HG02973 (cell line): ENCODE data around the gene MARK1.
"Not testable (repeated sequence)": the region's sequence is repeated elsewhere in the genome, so short reads cannot be mapped to it uniquely, and the experiment has no call there.

ENCODE experiments used
- ATAC-seq: cut with Tn5 transposase; IDR thresholded peaks from one replicate; pipeline ENCODE4 v1.9.1; 2021; ENCODE audit warnings: moderate library complexity; ENCODE audit not compliant: unreplicated experiment

Gene MARK1

DNA sequence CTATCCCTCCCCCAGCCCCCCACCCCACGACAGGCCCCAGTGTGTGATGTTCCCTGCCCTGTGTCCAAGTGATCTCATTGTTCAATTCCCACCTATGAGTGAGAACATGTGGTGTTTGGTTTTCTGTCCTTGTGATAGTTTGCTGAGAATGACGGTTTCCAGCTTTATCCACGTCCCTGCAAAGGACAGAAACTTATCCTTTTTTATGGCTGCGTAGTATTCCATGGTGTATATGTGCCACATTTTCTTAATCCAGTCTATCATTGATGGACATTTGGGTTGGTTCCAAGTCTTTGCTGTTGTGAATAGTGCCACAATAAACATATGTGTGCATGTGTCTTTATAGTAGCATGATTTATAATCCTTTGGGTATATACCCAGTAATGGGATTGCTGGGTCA is 77.7 kb downstream of the MARK1 start:
- ATAC-seq: not testable (repeated sequence)

DNA sequence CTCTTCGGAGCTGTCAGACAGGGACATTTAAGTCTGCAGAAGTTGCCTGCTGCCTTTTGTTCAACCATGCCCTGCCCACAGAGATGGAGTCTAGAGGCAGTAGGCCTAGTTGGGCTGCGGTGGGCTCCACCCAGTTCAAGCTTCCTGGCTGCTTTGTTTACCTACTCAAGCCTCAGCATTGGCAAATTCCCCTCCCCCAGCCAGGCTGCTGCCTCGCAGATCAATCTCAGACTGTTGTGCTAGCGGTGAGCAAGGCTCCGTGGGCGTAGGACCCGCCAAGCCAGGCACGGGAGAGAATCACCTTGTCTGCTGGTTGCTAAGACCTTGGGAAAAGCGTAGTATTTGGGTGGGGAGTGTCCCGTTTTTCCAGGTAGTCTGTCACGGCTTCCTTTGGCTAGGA is 83.2 kb downstream of the MARK1 start:
- ATAC-seq: not testable (repeated sequence)

- no peak for ATAC-seq
Observed at GRCh38 chr1:220616836-220617235, 88.9 kb downstream of the MARK1 start.

DNA sequence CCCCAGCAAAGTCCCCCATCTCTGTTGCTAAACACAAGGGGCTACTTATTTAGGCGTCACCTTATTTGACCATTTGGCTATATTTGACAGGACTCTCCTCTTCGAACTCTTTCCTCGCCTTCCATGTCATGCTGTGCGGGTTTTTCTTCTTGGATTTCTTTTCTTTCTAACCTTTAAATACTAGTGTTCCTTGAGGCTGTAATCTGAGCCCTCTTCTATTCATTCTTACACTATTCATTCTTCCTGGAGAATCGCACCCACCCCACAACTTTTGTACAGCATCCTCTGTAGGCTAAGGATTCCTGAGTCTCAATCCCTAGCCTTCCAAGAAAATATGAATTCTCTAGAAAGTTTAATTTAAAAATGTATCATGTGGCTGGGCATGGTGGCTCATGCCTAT is 100.5 kb downstream of the MARK1 start:
- ATAC-seq: no peak

- no peak for ATAC-seq
Observed at GRCh38 chr1:220631238-220631815, 103.4 kb downstream of the MARK1 start.

GRCh38 chr1:220637759-220638158 is 109.8 kb downstream of the MARK1 start:
- no peak for ATAC-seq

DNA sequence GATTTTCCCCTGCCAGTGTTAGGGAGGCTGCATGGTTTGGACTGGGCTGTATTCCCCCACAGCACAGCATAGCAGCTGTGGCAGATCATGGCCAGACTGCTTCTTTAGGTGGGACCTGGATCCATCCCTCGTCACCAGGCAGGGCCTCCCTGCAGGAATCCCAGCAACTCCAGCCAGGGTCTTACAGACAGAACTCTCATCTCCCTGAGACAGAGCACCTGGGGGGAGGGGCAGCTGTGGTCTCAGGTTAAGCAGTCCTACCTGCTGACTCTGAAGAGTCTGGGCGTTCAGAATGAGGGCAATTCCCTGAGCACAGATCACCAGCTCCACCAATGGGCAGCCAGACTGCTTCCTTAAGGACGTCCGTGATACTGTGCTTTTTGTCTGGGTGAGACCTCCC is 114.3 kb downstream of the MARK1 start:
- ATAC-seq: no peak

DNA sequence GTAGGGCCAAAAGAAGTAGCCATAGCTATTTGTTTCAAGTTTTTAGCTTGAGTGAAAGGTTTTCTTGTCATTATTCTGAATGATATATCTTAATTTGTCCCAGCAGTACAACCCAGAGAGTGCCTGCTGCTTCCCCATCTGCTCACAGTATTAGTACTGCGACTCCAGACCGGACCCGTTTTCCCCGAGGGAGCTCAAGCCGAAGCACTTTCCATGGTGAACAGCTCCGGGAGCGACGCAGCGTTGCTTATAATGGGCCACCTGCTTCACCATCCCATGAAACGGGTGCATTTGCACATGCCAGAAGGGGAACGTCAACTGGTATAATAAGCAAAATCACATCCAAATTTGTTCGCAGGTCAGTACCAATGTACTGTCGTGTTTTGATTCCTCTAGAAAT is 125.1 kb downstream of the MARK1 start:
- no peak for ATAC-seq

GRCh38 chr1:220655509-220655908 is 127.6 kb downstream of the MARK1 start:
- ATAC-seq: peak; percentile 91

DNA sequence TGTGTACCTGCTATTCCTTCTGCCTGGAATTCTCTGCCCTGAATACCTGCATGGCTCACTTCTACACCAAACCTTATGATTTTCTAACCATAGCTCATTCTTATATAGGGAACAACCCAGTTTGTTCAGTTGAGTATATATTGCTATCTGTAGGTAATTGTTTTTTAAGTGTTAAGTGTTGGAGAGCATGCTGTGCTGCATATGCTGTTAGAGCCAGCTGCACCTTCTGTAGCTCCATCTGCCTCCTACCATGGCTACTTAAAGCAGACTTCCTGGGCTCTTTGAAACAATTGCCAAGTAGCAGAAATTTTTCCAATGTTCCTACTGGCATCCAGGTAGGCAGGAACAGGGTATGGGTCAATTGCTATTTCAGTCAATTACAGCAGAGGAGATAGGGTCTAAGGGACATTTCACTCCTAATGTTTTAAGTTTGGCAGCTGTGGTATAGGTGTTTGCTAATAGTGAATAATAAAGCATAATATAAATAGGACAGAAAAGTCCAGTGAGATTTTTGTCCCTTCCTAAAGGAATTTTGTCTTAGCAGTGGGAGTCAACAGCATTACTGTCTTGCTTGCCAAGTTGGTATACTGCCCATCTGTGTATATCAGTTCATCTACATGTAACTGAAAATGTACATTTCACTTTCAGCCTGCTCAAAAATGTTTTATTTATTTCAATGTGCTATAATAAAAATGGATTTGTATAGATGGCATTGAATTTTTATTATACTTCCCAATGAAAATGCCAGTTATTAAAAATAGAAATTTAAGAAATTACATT is 128.2 kb downstream of the MARK1 start:
- ATAC-seq: peak; percentile 8

DNA sequence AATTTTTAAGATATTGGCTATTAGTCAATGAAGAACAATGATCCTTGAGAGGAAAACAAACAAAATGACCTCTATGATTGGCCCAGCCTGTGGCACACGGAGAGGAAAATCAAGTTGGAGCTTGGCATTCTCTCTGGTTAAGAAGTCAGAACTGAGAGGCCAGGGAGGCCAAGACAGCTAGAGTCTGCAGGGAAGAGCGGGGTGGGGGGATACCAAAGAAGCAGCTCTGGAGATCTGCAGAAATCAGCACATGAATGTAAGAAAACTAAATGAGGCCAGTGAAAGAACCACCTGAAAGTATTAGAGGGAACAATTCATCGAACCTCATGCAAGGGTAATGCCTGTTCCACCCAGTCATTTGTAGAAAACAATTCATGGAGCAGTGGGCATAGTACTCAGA is 138.4 kb downstream of the MARK1 start:
- ATAC-seq: no peak

DNA sequence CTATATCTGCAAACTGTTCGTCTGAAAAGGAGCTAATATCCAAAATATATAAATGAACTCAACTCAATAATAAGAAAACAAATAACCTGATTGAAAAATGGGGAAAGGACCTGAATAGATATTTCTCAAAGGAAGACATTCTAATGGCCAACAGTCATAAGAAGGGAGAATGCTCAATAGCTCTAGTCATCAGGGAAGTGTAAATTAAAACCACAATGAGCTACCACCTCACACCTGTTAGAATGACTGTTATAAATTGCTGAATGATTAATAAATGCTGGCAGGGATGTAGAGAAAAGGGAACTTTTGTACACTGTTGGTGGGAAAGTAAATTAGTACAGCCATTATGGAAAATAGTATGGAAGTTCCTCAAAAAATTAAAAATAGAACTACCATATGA is 141.1 kb downstream of the MARK1 start:
- no peak for ATAC-seq

DNA sequence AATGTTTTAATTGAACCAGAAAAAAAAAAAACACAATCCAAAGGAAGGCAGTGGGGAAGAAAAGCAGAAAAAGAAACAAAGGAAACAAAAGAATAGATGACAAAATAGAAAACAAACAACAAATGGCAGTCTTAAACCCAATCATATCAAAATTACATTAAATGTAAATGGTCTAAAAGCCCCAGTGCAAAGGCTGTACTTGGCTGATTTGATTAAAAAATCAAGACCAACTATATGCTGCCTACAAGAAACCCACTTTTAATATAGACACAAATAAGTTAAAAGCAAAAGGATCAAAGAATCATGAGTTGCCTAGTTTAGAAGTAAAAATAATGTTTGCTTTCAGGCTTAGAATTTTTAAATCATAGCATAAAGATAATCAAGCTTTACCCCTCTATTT is 142.4 kb downstream of the MARK1 start:
- no peak for ATAC-seq

- no peak for ATAC-seq
Observed at GRCh38 chr1:220673921-220674320, 146.0 kb downstream of the MARK1 start.

GRCh38 chr1:220677251-220677650 is 149.3 kb downstream of the MARK1 start:
- no peak for ATAC-seq

DNA sequence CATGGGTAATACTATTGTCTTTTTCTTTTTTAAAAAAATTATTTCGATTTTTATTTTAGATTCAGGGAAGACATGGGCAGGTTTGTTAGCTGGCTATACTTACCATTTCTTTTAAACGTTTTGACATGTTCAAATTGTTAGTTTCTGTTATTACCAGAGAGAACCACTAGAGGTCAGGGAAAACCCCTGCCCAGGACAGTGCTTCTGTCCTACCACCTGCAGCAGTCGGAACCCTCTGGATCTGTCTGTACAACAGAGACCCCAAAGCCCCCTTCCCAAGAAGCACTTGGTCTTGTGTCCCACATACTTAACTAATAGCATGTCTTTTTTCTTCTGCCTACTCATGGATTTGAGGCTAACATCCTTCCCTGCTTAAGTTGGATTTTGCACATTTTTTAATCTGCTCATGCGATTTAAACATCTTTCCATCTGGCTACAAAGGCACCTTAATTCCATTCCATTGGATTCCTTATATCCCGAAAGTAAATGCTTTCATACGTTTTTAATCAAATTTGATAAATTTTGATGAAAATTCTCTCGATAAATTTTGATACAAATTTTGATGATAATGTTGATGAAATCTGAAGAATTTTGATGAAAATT is 152.2 kb downstream of the MARK1 start:
- ATAC-seq: peak; percentile 98

GRCh38 chr1:220681220-220681880 is 153.4 kb downstream of the MARK1 start:
- no peak for ATAC-seq

GRCh38 chr1:220682901-220683576 is 155.1 kb downstream of the MARK1 start:
- no peak for ATAC-seq

GRCh38 chr1:220683716-220684115 is 155.8 kb downstream of the MARK1 start:
- ATAC-seq: not testable (repeated sequence)

DNA sequence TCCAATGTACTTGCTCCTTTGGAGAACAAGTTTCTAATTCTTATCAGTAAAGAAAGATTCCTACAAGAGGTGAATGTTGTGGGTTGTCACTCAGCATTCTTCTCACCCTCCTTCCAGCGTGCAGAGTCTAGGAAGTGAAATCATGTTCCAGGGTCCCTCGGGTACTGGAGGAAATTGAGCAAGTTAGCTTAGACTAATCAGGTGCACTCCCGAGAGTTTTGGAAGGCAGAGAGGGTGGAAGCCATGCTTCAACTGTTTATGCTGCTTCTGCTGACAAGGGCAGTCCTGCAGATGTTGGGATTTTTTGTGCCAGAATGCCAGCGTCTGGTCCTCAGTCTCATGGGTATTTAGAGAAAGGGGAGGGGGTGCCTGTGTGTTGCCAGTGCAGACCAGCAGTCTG is 157.0 kb downstream of the MARK1 start:
- ATAC-seq: no peak

DNA sequence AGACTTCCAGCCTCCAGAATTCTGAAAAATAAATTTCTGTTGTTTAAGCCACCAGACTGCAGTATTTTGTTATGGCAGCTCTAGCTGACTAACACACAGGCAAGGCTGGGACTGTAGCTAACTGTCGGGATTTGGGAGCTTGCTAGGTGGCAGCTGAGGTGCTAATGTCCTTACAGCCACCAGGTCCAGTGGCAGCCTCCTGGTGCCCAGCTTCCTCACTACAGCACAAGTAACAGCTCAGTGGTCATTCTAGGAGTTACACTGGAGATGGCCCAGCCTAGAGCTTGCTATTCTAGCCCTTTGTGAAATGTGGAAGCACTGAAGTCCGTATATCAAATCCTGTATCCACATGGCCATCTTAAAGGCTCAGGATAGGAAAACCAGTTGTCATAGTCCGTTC is 157.9 kb downstream of the MARK1 start:
- no peak for ATAC-seq
